Measurements from ENCODE around the gene QRFP.

The QRFP gene

GRCh38 chr9:130922893-130923610 lies 26.4 kb upstream of the QRFP start:
- no peak overlapping the region for H3K4me3 ChIP-seq (replicated peaks; ENCODE audit: low read depth, low read length)
- TF ChIP-seq CTCF (IDR thresholded peaks at IDR 0.05; ENCODE audit: low read depth, low read length, missing control alignments), result no peak
- no peak for DNase-seq (ENCODE audit: extremely low read depth, low read depth)

- DNase-seq (ENCODE audit: extremely low read depth, low read depth), result no peak
- no peak for TF ChIP-seq CTCF (IDR thresholded peaks at IDR 0.05; ENCODE audit: low read depth, low read length, missing control alignments)
- no peak overlapping the region for H3K4me3 ChIP-seq (replicated peaks; ENCODE audit: low read depth, low read length)
Observed at GRCh38 chr9:130921989-130922892, 25.6 kb upstream of the QRFP start.

- DNase-seq (ENCODE audit: extremely low read depth, low read depth), result no peak
Observed at GRCh38 chr9:130921300-130921988, 24.8 kb upstream of the QRFP start.

GRCh38 chr9:130920762-130921299 lies 24.2 kb upstream of the QRFP start:
- H3K4me3 ChIP-seq (replicated peaks; ENCODE audit: low read depth, low read length), result no peak overlapping the region
- no peak for DNase-seq (ENCODE audit: extremely low read depth, low read depth)
- TF ChIP-seq CTCF (IDR thresholded peaks at IDR 0.05; ENCODE audit: low read depth, low read length, missing control alignments), result no peak

More at GRCh38 chr9:130921300-130921988, 24.8 kb upstream of the QRFP start:
- no peak for TF ChIP-seq CTCF (IDR thresholded peaks at IDR 0.05; ENCODE audit: low read depth, low read length, missing control alignments)
- no peak overlapping the region for H3K4me3 ChIP-seq (replicated peaks; ENCODE audit: low read depth, low read length)

GRCh38 chr9:130920233-130920632 lies 23.6 kb upstream of the QRFP start:
- no peak for TF ChIP-seq CTCF (IDR thresholded peaks at IDR 0.05; ENCODE audit: low read depth, low read length, missing control alignments)
- no peak overlapping the region for H3K4me3 ChIP-seq (replicated peaks; ENCODE audit: low read depth, low read length)
- DNase-seq (ENCODE audit: extremely low read depth, low read depth), result no peak

- no peak for TF ChIP-seq CTCF (IDR thresholded peaks at IDR 0.05; ENCODE audit: low read depth, low read length, missing control alignments)
- no peak overlapping the region for H3K4me3 ChIP-seq (replicated peaks; ENCODE audit: low read depth, low read length)
Observed at GRCh38 chr9:130919559-130920145, 23.0 kb upstream of the QRFP start.

More at GRCh38 chr9:130919559-130920145, 23.0 kb upstream of the QRFP start:
- no peak for DNase-seq (ENCODE audit: extremely low read depth, low read depth)
